Activated CD8-positive, alpha-beta memory T cell treated with anti-CD3 and anti-CD28 coated beads, Interleukin-2, amount 10 ng/mL, durations not matched to agents 7 days and 5 days (primary cell): ENCODE data around the gene DOCK8. TPM values are rescaled to one million over a fixed set of nuclear protein-coding genes. Genes with fewer than 3 reads are reported as not detected.
A peak's percentile ranks its signal among the peaks of the same experiment; 100 is the strongest.
"Not testable (repeated sequence)": the region's sequence is repeated elsewhere in the genome, so short reads cannot be mapped to it uniquely, and the experiment has no call there.

Experiments
- ATAC-seq: fragments of 150-1000 bp; cut with Tn5 transposase; one replicate; pipeline ENCODE4 v1.10.0; 2021; ENCODE audit warnings: moderate library complexity
- CTCF ChIA-PET: fragments of 350-600 bp; sonication (Branson Sonifier 250); formaldehyde crosslinking; loops from one replicate; lab custom pipeline; 2021; ENCODE audit warnings: antibody characterized with exemption; lab: Charles Lee
- DNase-seq: peaks from one replicate; pipeline ENCODE4 v3.0.0-alpha.2; 2020
- H3K27ac Mint-ChIP-seq: one replicate; pipeline ENCODE4 v1.8.0; 2021; ENCODE audit warnings: mild to moderate bottlenecking, mixed read lengths
- H3K27me3 Mint-ChIP-seq: one replicate; pipeline ENCODE4 v1.8.0; 2021; ENCODE audit warnings: mixed read lengths
- H3K36me3 Mint-ChIP-seq: one replicate; pipeline ENCODE4 v1.8.0; 2021; ENCODE audit warnings: mild to moderate bottlenecking, mixed read lengths
- H3K4me1 Mint-ChIP-seq: one replicate; pipeline ENCODE4 v1.8.0; 2021; ENCODE audit warnings: mixed read lengths
- H3K4me3 Mint-ChIP-seq: one replicate; pipeline ENCODE4 v1.8.0; 2021; ENCODE audit warnings: mild to moderate bottlenecking, moderate library complexity, mixed read lengths
- H3K9me3 Mint-ChIP-seq: one replicate; pipeline ENCODE4 v1.8.0; 2022; ENCODE audit warnings: low read depth, mixed read lengths
- total RNA-seq, 2 experiments: library from RNA; stranded (reverse); gene quantifications; one replicate each; pipeline ENCODE4 v1.2.3, GENCODE V29; 2021

The DOCK8 gene
- 100 to 1,000 TPM; 374 to 389 TPM for total RNA-seq

DNA sequence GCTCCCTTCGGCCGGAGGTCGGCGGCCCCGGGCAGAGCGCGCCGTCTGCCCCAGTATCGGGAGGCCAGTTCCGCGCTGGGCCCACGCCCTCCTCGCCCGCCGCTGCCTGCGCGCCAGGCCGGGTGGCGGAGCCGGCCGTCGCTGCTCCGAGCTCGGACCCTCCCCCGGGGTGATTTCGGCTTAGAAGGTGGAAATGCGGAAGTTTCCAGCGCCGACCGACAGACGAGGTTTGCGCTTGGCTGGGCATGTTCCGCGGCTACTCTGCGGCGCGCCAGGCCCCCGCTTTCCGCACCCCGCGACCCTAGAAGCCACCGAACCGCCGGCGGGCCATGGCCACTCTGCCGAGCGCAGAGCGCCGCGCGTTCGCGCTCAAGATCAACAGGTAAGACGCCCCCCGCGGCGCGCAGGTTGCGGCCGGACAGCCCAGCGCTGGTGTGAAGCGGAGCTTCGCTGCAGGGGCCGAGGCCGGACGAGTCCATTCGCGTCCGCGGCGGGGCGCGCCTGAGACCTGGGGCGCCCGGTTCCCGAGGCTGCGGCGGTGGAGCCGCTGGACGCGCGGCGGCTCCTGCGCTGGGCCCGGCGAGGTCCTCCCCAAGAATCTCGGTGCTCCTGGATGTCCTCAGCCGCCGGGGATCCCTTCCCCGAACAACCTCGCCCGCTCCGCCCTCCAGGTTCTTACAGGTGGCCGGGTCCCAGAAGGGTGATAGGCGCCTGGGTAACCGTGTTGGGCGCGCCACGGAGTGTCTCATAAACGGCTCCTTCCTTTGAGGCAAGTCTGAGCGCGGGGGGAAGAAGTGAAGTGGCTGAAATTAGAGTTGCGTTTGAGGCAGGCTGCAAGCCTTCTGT lies at the start of gene DOCK8:
DOCK8 (plus strand) TSS at position 218 of the 846 bp plus-strand sequence; CDS start at position 330, 112 bp downstream.
- H3K4me1 Mint-ChIP-seq: peaks cover 41% of the 10 kb centered on the region
- H3K36me3 Mint-ChIP-seq: peaks cover 28% of the 10 kb centered on the region
- CTCF ChIA-PET: interaction anchor here (0.8 to 4.7 kb wide), 17 partner anchors 9 to 84 kb away, joined by 3 to 43 read pairs (median 7); no protein-coding TSS in a partner anchor

DNA sequence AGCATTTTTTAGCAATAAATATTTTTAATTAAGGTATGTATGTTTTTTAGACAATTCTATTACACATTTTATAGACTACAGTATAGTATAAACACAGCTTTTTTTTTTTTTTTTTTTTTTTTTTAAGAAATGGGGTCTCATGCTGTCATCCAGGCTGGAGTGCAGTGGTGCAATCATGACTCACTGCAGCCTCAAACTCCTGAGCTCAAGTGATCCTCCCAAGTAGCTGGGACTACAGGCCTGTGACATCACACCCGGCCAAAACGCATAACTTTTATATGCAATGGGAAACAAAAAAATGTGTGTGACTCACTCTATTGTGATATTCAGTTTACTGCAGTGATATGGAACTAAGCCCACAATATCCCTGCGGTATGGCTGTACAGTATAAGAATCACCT lies 44.9 kb upstream of the DOCK8 start:
- peaks cover 13% of the 10 kb centered on the region for H3K36me3 Mint-ChIP-seq
- ATAC-seq, CTCF ChIA-PET, H3K9me3 Mint-ChIP-seq, H3K27ac Mint-ChIP-seq, H3K4me1 Mint-ChIP-seq, DNase-seq, H3K4me3 Mint-ChIP-seq, H3K27me3 Mint-ChIP-seq: not testable (repeated sequence)

More for the DNA sequence above, at the start of gene DOCK8:
- Mint-ChIP-seq H3K27me3 (no peaks in the 10 kb centered on the region), H3K9me3 (no peaks in the 10 kb centered on the region), H3K27ac (peak within 1 kb of the TSS; percentile 85), H3K4me3 (peak within 1 kb of the TSS; percentile 77)
- DNase-seq (peak; percentile 82), ATAC-seq (peak; percentile 88)

DNA sequence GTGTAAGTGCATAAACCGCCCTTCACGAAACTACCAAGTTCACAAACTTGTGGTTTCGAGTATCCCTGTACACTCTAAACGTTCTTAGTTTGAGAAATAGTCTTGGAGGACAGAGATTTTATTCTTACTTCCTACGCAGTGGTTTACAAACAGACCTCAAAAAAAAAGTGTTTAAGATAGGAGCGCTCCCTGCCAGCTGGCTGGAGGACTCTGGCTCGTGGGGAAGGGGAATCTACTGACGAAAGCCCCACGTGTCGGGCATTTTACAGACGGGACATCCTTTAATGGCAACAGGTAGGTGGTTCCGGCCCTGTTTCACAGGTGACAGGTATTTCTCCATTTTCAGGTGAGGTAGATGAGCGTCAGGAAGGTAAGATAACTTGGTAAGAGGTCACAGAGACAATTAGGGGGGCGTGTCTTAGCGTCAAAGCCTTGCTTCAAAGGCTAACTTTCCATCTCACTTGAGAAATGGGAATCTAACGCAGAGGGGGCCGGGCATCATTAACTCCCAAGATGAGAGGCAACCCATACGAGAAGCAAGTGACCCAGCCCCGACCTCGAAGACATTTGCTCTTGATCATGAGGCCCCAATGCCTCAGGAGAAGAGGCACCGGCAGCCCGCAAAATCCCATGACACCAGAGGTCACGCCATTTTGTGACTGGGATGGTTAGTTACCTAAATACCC lies 36.4 kb upstream of the DOCK8 start:
- DNase-seq, ATAC-seq, CTCF ChIA-PET, H3K27me3 Mint-ChIP-seq, H3K9me3 Mint-ChIP-seq, H3K4me1 Mint-ChIP-seq, H3K36me3 Mint-ChIP-seq: not testable (repeated sequence)
- Mint-ChIP-seq H3K4me3 (peak overlapping the region; percentile 80), H3K27ac (peak overlapping the region; percentile 82)

GRCh38 chr9:178970-179383 lies 35.7 kb upstream of the DOCK8 start, which contains the start of gene ZNG1A:
ZNG1A (minus strand) TSS chr9:179056; CDS start chr9:178969, 87 bp downstream.
- CTCF ChIA-PET, ATAC-seq, H3K4me1 Mint-ChIP-seq, H3K36me3 Mint-ChIP-seq, H3K27me3 Mint-ChIP-seq, H3K9me3 Mint-ChIP-seq: not testable (repeated sequence)
- peak; percentile 89 for DNase-seq
- H3K27ac Mint-ChIP-seq: peak within 1 kb of the TSS; percentile 82
- H3K4me3 Mint-ChIP-seq: peak within 1 kb of the TSS; percentile 80

DNA sequence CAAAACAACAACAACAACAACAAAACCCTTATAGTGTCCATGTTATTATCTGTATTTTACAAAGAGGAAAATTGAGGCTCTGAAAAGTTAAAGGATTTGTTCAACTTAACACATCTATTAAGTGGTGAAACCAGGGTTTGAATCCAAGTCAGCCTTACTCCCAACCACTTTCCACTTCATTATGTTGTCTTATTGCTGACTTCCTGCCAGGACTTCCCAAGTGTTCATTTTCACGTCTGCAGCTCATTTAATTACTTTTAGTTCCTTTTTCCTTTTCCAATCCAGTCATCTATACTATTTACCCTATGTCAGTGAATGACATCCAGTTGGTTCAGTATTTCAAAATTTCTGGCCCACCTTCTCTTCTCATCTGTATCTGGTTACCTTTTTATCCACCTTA lies 15.1 kb upstream of the DOCK8 start:
- CTCF ChIA-PET, H3K4me3 Mint-ChIP-seq, ATAC-seq: not testable (repeated sequence)

GRCh38 chr9:206481-206880 lies 8.2 kb upstream of the DOCK8 start:
- DNase-seq (no peak), ATAC-seq (no peak)
- CTCF ChIA-PET: interaction anchor here (1.2 kb wide), 1 partner anchor 8 kb away, joined by 3 read pairs; the partner anchor contains the start of gene DOCK8
- Mint-ChIP-seq H3K4me1 (peaks cover 3% of the 10 kb centered on the region), H3K27ac (no peak overlapping the region), H3K27me3 (peaks cover 2% of the 10 kb centered on the region), H3K4me3 (no peak overlapping the region), H3K36me3 (no peaks in the 10 kb centered on the region), H3K9me3 (no peaks in the 10 kb centered on the region)

More for the DNA sequence above, 15.1 kb upstream of the DOCK8 start:
- not testable (repeated sequence) for H3K4me1 Mint-ChIP-seq, H3K9me3 Mint-ChIP-seq, H3K27me3 Mint-ChIP-seq, DNase-seq, H3K27ac Mint-ChIP-seq, H3K36me3 Mint-ChIP-seq

DNA sequence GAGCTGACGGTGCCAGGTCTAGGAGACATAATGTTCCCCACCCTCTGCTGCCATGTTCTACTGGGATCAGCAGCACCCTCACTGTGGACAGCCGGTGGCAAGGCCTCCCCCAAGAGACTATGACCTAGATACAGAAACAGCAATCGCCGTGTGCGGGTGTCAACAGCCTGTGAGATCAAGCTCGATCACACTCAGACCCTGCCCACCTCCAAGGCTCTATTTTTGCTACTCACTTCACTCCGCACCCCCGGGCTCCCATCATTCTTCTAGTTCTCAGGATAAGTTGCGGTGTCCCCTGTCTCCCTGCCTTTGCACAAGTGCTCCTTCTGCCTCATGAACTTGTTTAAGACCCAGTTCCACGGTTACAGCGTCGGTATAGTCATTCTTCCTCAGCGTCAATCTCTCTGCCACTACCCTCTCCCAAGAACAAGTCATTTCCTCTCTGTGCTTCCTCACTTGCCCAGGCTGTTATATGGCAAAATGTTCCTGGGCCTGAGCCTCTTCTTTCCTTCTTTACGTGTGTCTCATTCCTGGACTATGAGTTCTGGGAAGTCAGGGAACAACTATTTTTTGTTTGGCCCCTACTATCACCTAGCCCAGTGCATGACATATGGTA lies 5.4 kb upstream of the DOCK8 start:
- peaks cover 13% of the 10 kb centered on the region for H3K4me1 Mint-ChIP-seq
- H3K9me3 Mint-ChIP-seq: no peaks in the 10 kb centered on the region
- ATAC-seq: no peak
- no peak overlapping the region for H3K27ac Mint-ChIP-seq
- no peak overlapping the region for H3K4me3 Mint-ChIP-seq
- H3K27me3 Mint-ChIP-seq: peaks cover under 1% of the 10 kb centered on the region
- CTCF ChIA-PET: no interaction called here
- H3K36me3 Mint-ChIP-seq: no peaks in the 10 kb centered on the region
- no peak for DNase-seq

DNA sequence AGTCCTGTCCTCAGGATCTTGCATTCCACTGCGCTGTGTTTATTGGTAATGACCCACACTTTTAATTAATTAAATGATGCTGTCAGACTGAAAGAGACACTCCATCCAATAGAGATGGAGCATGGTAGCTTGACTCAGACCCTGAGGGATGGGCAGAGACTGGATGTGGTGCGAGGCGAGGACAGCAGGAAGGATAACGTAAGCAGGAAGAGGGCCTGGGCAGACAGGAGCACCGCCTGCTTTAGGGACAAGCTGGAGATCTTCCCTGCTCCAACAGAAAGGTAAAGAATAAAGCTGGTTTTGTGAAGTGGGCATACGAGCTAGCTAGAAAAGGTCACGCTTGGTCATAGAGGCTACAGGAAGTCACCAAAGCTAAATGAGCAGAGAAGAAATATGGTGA lies 3.6 kb upstream of the DOCK8 start:
- no peak for ATAC-seq
- H3K36me3 Mint-ChIP-seq: peaks cover 4% of the 10 kb centered on the region
- no peaks in the 10 kb centered on the region for H3K9me3 Mint-ChIP-seq
- H3K27me3 Mint-ChIP-seq: no peaks in the 10 kb centered on the region
- H3K27ac Mint-ChIP-seq: no peak overlapping the region
- H3K4me3 Mint-ChIP-seq: no peak overlapping the region
- CTCF ChIA-PET: interaction anchor here (1.4 kb wide), 1 partner anchor 29 kb away, joined by 3 read pairs; no protein-coding TSS in a partner anchor
- no peak for DNase-seq
- peaks cover 15% of the 10 kb centered on the region for H3K4me1 Mint-ChIP-seq

GRCh38 chr9:211557-211956 lies 3.1 kb upstream of the DOCK8 start:
- no peaks in the 10 kb centered on the region for H3K27me3 Mint-ChIP-seq
- no peak for ATAC-seq
- H3K36me3 Mint-ChIP-seq: peaks cover 6% of the 10 kb centered on the region
- CTCF ChIA-PET: interaction anchor here (1.4 kb wide), 1 partner anchor 28 kb away, joined by 3 read pairs; no protein-coding TSS in a partner anchor
- H3K4me3 Mint-ChIP-seq: no peak overlapping the region
- H3K9me3 Mint-ChIP-seq: no peaks in the 10 kb centered on the region
- DNase-seq: no peak
- H3K27ac Mint-ChIP-seq: no peak overlapping the region
- H3K4me1 Mint-ChIP-seq: peaks cover 17% of the 10 kb centered on the region

GRCh38 chr9:212297-212696 lies 2.4 kb upstream of the DOCK8 start:
- CTCF ChIA-PET: interaction anchor here (1.4 kb wide), 1 partner anchor 28 kb away, joined by 3 read pairs; no protein-coding TSS in a partner anchor
- Mint-ChIP-seq H3K9me3 (no peaks in the 10 kb centered on the region), H3K27ac (no peak overlapping the region)

DNA sequence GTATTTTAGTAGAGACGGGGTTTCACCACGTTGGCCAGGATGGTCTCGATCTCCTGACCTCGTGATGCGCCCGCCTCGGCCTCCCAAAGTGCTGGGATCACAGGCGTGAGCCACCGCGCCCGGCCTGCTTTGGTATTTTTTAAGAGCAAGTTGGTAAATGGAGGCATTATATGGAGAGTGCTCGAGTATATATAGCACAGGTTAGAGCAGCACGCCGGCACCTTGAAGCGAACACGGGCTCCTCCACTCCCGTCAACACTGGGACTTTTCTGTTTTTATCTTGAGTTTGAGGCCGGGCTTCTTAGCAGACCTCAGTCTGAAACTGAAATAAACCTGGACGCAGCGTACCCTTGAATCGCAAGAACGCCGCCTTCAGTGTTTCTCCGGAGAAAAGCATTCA lies 764 bp upstream of the DOCK8 start:
- Mint-ChIP-seq H3K27ac (peak overlapping the region; percentile 85), H3K36me3 (peaks cover 22% of the 10 kb centered on the region), H3K4me1 (peaks cover 38% of the 10 kb centered on the region), H3K4me3 (peak overlapping the region; percentile 77)
- not testable (repeated sequence) for ATAC-seq, H3K9me3 Mint-ChIP-seq, DNase-seq, H3K27me3 Mint-ChIP-seq
- CTCF ChIA-PET: interaction anchor here (1.0 to 4.7 kb wide), 10 partner anchors 8 to 72 kb away, joined by 3 to 43 read pairs (median 9); no protein-coding TSS in a partner anchor

More at GRCh38 chr9:212297-212696, 2.4 kb upstream of the DOCK8 start:
- Mint-ChIP-seq H3K36me3 (peaks cover 13% of the 10 kb centered on the region), H3K27me3 (no peaks in the 10 kb centered on the region), H3K4me1 (peaks cover 25% of the 10 kb centered on the region), H3K4me3 (no peak overlapping the region)
- DNase-seq (no peak), ATAC-seq (no peak)

DNA sequence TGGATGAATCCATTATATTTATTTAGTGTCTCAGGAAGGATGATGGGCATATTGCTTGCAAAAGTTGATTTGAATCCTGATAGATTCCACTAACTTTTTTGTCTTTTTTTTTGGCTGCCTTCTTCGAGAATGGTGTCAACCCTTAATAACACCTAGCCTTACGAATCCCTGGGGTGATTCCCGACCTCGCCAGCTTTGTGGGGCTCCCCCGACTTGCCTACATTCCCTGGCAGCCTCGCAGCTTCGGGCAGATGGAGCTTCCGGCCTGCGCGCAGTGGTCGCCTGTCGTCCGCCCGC lies 366 bp upstream of the DOCK8 start:
- Mint-ChIP-seq H3K36me3 (peaks cover 22% of the 10 kb centered on the region), H3K27me3 (no peaks in the 10 kb centered on the region), H3K4me1 (peaks cover 37% of the 10 kb centered on the region), H3K9me3 (no peaks in the 10 kb centered on the region), H3K27ac (peak overlapping the region; percentile 85), H3K4me3 (peak overlapping the region; percentile 77)
- DNase-seq: no peak
- ATAC-seq: no peak
- CTCF ChIA-PET: interaction anchor here (1.0 to 4.7 kb wide), 15 partner anchors 8 to 84 kb away, joined by 3 to 43 read pairs (median 8); no protein-coding TSS in a partner anchor

DNA sequence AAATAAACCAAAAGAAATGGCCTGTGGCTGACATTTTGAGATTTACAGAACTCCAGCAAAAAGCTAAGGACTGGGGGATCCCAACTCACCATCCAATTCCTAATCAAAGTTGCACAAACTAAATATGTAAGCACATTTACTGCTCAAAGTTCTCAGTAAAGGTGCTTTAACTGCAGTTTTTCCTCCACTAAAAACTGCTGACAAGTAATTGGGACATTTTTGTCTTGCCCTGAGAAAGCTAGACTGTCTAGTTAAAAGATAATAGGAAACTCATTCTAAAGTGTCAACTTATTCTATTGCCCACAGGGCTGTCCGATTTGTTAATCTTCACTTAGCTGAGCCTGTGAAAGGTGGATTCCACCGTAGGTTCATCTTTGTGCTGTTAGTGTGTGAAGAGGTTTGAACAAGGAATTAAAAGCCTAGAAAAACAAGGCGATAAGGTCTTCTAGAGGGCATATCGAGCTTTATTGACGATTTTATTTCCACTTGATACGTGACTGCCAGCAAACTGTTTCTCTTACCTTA lies 1.0 kb downstream of the DOCK8 start:
- Mint-ChIP-seq H3K4me3 (peak overlapping the region; percentile 77), H3K9me3 (no peaks in the 10 kb centered on the region), H3K27me3 (no peaks in the 10 kb centered on the region), H3K36me3 (peaks cover 33% of the 10 kb centered on the region), H3K27ac (peak overlapping the region; percentile 85), H3K4me1 (peaks cover 49% of the 10 kb centered on the region)
- DNase-seq (no peak), ATAC-seq (no peak)
- CTCF ChIA-PET: interaction anchor here (0.7 to 4.7 kb wide), 12 partner anchors 9 to 80 kb away, joined by 3 to 43 read pairs (median 9); no protein-coding TSS in a partner anchor
